Right atrium auricular region (tissue), 2 donors: Measurements from ENCODE around the gene ARID5A. TPM values are rescaled to one million over a fixed set of nuclear protein-coding genes. Genes with fewer than 3 reads are reported as not detected.

Experiments
- DNase-seq: peaks from one replicate; pipeline ENCODE4 v3.0.0-alpha.2; 2019; ENCODE audit warnings: low spot score
- H3K27ac ChIP-seq, 2 donors: fragments of 200-600 bp; sonication (generic); 1 replicate in 1 of 2; 2 replicates in 1 of 2; pipeline ENCODE4 v1.5.1; 2016 to 2019
- H3K27me3 ChIP-seq, 2 donors: fragments of 200-600 bp; sonication (generic); one replicate each; pipeline versions ENCODE4 v1.5.1 to v1.6.0; 2017 to 2019
- H3K36me3 ChIP-seq: fragments of 200-600 bp; sonication (generic); one replicate; pipeline ENCODE4 v1.5.1; 2016
- H3K4me1 ChIP-seq, 2 donors: fragments of 200-600 bp; sonication (generic); one replicate each; pipeline versions ENCODE4 v1.5.1 to v1.6.0; 2017 to 2019
- H3K4me3 ChIP-seq, 2 donors: fragments of 200-600 bp; sonication (generic); 1 replicate in 1 of 2; 2 replicates in 1 of 2; pipeline ENCODE4 v1.5.1; 2017 to 2019; ENCODE audit warnings: mild to moderate bottlenecking in 1 of 2, moderate library complexity in 1 of 2
- H3K9me3 ChIP-seq, 2 donors: fragments of 200-600 bp; sonication (generic); one replicate each; pipeline ENCODE4 v1.5.1; 2019
- total RNA-seq, 2 donors: library from RNA; depleted of rRNA; stranded (reverse); fragments of >200 nt; gene quantifications; one replicate each; pipeline ENCODE4 v1.1.0, GENCODE V29; 2016
- TF ChIP-seq, protein P1 (sequence below), 2 donors: fragments of 200-600 bp; sonication (generic); IDR thresholded peaks; one replicate each; pipeline ENCODE4 v1.5.1; 2019; ENCODE audit warnings: antibody characterized with exemption in 2 of 2

The ARID5A gene
- total RNA-seq, 2 donors from 2014 or later = 17.1 to 52.6 TPM

- TF ChIP-seq, protein P1, sequence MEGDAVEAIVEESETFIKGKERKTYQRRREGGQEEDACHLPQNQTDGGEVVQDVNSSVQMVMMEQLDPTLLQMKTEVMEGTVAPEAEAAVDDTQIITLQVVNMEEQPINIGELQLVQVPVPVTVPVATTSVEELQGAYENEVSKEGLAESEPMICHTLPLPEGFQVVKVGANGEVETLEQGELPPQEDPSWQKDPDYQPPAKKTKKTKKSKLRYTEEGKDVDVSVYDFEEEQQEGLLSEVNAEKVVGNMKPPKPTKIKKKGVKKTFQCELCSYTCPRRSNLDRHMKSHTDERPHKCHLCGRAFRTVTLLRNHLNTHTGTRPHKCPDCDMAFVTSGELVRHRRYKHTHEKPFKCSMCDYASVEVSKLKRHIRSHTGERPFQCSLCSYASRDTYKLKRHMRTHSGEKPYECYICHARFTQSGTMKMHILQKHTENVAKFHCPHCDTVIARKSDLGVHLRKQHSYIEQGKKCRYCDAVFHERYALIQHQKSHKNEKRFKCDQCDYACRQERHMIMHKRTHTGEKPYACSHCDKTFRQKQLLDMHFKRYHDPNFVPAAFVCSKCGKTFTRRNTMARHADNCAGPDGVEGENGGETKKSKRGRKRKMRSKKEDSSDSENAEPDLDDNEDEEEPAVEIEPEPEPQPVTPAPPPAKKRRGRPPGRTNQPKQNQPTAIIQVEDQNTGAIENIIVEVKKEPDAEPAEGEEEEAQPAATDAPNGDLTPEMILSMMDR (IDR thresholded peaks at IDR 0.05) = no peak
- H3K27me3 ChIP-seq = no peaks in the 10 kb centered on the region
- peak overlapping the region in 1 of 2 donors; percentile 91 for H3K27ac ChIP-seq
- H3K4me1 ChIP-seq = peaks cover 0 to 82% of the 10 kb centered on the region in 2 donors
- no peaks in the 10 kb centered on the region for H3K36me3 ChIP-seq
- no peaks in the 10 kb centered on the region for H3K9me3 ChIP-seq
- no peak overlapping the region for H3K4me3 ChIP-seq
- DNase-seq = no peak
These were observed 6.5 kb upstream of the ARID5A start for GRCh38 chr2:96530144-96530430.

GRCh38 chr2:96530474-96531357 lies 5.8 kb upstream of the ARID5A start:
- Histone ChIP-seq H3K27me3 (no peaks in the 10 kb centered on the region), H3K4me1 (peaks cover 0 to 89% of the 10 kb centered on the region in 2 donors), H3K27ac (peak overlapping the region; percentile 91 to 94), H3K9me3 (no peaks in the 10 kb centered on the region), H3K36me3 (no peaks in the 10 kb centered on the region), H3K4me3 (no peak overlapping the region)
- DNase-seq = no peak
- TF ChIP-seq, protein P1 (IDR thresholded peaks at IDR 0.05) = no peak

DNA sequence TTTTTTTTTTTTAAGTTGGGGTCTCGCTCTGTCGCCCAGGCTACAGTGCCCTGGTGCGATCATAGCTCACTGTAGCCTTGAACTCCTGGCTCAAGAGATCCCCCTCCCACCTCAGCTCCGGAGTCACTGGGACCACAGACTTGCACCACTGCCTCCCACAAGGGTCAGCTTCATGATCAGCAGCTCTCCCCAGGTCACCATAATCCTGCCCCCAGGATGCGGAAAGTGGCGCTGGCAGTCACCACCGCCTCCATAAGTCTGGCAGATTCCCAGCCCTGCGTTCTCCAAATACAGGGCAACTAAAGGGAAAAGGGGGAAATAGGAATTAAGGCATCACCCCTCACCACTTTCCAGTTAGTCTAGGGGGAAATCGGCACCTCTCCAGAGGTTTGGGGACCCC lies 5.2 kb upstream of the ARID5A start:
- Histone ChIP-seq H3K4me3 (peak overlapping the region in 1 of 2 donors; percentile 41), H3K9me3 (no peaks in the 10 kb centered on the region), H3K4me1 (peaks cover 0 to 95% of the 10 kb centered on the region in 2 donors), H3K27ac (peak overlapping the region; percentile 91 to 94), H3K36me3 (no peaks in the 10 kb centered on the region), H3K27me3 (no peaks in the 10 kb centered on the region)
- TF ChIP-seq, protein P1 (IDR thresholded peaks at IDR 0.05) = no peak
- no peak for DNase-seq

GRCh38 chr2:96531872-96532505 lies 4.6 kb upstream of the ARID5A start:
- H3K4me3 ChIP-seq = peak overlapping the region in 1 of 2 donors; percentile 41
- TF ChIP-seq, protein P1 (IDR thresholded peaks at IDR 0.05) = no peak
- H3K36me3 ChIP-seq = no peaks in the 10 kb centered on the region
- peaks cover 0 to 93% of the 10 kb centered on the region in 2 donors for H3K4me1 ChIP-seq
- H3K27ac ChIP-seq = peak overlapping the region; percentile 91 to 94
- DNase-seq = peak; percentile 99
- no peaks in the 10 kb centered on the region for H3K9me3 ChIP-seq
- H3K27me3 ChIP-seq = no peaks in the 10 kb centered on the region

- H3K36me3 ChIP-seq = no peaks in the 10 kb centered on the region
- no peaks in the 10 kb centered on the region for H3K27me3 ChIP-seq
- no peaks in the 10 kb centered on the region for H3K9me3 ChIP-seq
- peaks cover 0 to 92% of the 10 kb centered on the region in 2 donors for H3K4me1 ChIP-seq
- TF ChIP-seq, protein P1 (IDR thresholded peaks at IDR 0.05) = no peak
- no peak for DNase-seq
- no peak overlapping the region for H3K4me3 ChIP-seq
- H3K27ac ChIP-seq = peak overlapping the region; percentile 91 to 94
These were observed 3.8 kb upstream of the ARID5A start for GRCh38 chr2:96532641-96533291.
